Measurements from ENCODE around the gene SCFD2. TPM values are rescaled to one million over a fixed set of nuclear protein-coding genes. Genes with fewer than 3 reads are reported as not detected.

SCFD2 gene
- total and polyA plus RNA-seq, 2 of the 8 experiments (the other 6 are each of a cell fraction or from before 2014, with no cell fraction given) = 6.2 to 10.2 TPM

DNA sequence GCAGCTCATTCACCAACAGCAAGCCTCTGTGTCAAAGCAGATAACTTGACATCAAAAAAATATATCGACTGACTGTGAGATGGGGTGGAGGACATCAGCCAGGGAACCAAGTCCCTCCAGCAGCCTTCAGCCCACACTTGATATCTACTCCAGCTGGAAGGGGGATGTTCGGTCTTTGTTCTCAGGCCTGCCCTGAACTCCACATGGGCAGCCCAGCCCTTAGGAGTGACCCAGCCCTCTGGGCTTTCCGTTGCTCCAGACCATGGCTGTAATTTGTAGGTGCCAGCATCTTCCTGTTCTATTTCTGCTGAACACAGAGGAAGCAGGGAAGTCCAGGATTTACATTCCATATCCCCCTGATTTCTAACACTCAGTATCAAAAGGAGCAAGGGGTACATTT, 486.4 kb downstream of the SCFD2 start (continued):
- TF ChIP-seq CTBP2 (IDR thresholded peaks at IDR 0.05; ENCODE audit: borderline replicate concordance, insufficient read depth, insufficient read length, low read length) (no peak), RBBP5 (IDR thresholded peaks at IDR 0.05; ENCODE audit: borderline replicate concordance, low read depth, low read length) (no peak), SIN3A (conservative IDR thresholded peaks at IDR 0.05 in 1 of 2, IDR thresholded peaks at IDR 0.05 in 1 of 2; ENCODE audit: low read depth in 1 of 2, low read length in 2 of 2) (no peak), TAF7 (optimal IDR thresholded peaks at IDR 0.05; ENCODE audit: borderline replicate concordance, low read depth, low read length) (no peak), FOSL1 (IDR thresholded peaks at IDR 0.05; ENCODE audit: insufficient read depth, low read depth, low read length) (no peak), HDAC2 (IDR thresholded peaks at IDR 0.05; ENCODE audit: borderline replicate concordance in 1 of 2, low read depth in 2 of 2, low read length in 2 of 2) (no peak), JUND (IDR thresholded peaks at IDR 0.05; ENCODE audit: low read length) (no peak), POU5F1 (IDR thresholded peaks at IDR 0.05; ENCODE audit: low read depth, low read length) (no peak)

All from H1 (cell line).